Right lobe of liver (tissue), 6 donors: ENCODE results near the gene MIB1. TPM values are rescaled to one million over a fixed set of nuclear protein-coding genes. Genes with fewer than 3 reads are reported as not detected.

Source experiments
- ATAC-seq, 4 donors: fragments of 200-7000 bp; cut with Tn5 transposase; one replicate each; pipeline ENCODE4 v1.9.1; 2020; ENCODE audit warnings: mild to moderate bottlenecking in 4 of 4, moderate library complexity in 4 of 4
- DNase-seq, 3 donors: peaks; one replicate each; pipeline ENCODE4 v3.0.0-alpha.2; 2020
- H3K27ac ChIP-seq, 3 donors: fragments of 200-600 bp; one replicate each; pipeline ENCODE4 v1.8.0; 2022
- H3K27me3 ChIP-seq, 2 donors: fragments of 200-600 bp; one replicate each; pipeline ENCODE4 v1.8.0; 2022
- H3K36me3 ChIP-seq, 4 donors: fragments of 200-600 bp; sonication (generic) in 1 of 4; one replicate each; pipeline versions ENCODE4 v1.5.1 to v1.8.0; 2017 to 2022; ENCODE audit warnings: control low read depth in 1 of 4
- H3K4me1 ChIP-seq, 4 donors: fragments of 200-600 bp; sonication (generic) in 1 of 4; one replicate each; pipeline versions ENCODE4 v1.5.1 to v1.8.0; 2017 to 2022; ENCODE audit warnings: control low read depth in 1 of 4
- H3K4me3 ChIP-seq, 3 donors: fragments of 200-600 bp; one replicate each; pipeline ENCODE4 v1.8.0; 2022
- H3K9me3 ChIP-seq, 4 donors: fragments of 200-600 bp; sonication (generic) in 1 of 4; one replicate each; pipeline versions ENCODE4 v1.5.1 to v1.8.0; 2017 to 2022; ENCODE audit warnings: control low read depth in 1 of 4
- POLR2A ChIP-seq: fragments of 450-650 bp; IDR thresholded peaks from one replicate; pipeline ENCODE4 v1.6.1; 2017; ENCODE audit warnings: antibody characterized with exemption, mild to moderate bottlenecking
- WGBS: methylation state at CpG from one replicate; pipeline ENCODE4 v1.1.6; 2018; ENCODE audit warnings: low coverage, low lambda C conversion rate; ENCODE audit not compliant: insufficient coverage; ENCODE audit errors: missing lambda C conversion rate; 5-methylcytosine and 5-hydroxymethylcytosine counted together
- intact Hi-C, 2 donors: fragments of 100-400 bp; cut with DNase I; formaldehyde crosslinking; loops; one replicate each; pipeline versions ENCODE4 v1.11.2 to v1.14.1; 2022
- total RNA-seq, 6 experiments: library from RNA; depleted of rRNA in 2 of 6; stranded (reverse); fragments of >200 nt in 2 of 6; fragmentation: NEBNext Ultra II Directional in 3 of 6; extraction: Animal tissue kit (Norgen Biotek cat#: 25700) in 3 of 6; gene quantifications; one replicate each; pipeline versions ENCODE4 v1.1.0 to v1.2.4, GENCODE V29; 2016 to 2023
- TF ChIP-seq, protein P1 (sequence below), 4 donors: fragments of 200-600 bp in 3 of 4; fragments of 450-650 bp in 1 of 4; IDR thresholded peaks; one replicate each; pipeline versions ENCODE4 v1.5.1 to v1.8.0; 2016 to 2022; ENCODE audit warnings: antibody characterized with exemption in 4 of 4, mild to moderate bottlenecking in 2 of 4
- donor health status: DM: no; HTN: yes; CAD: no.
- donor health status: DM: no; HTN: no; CAD: no.
- donor health status: DM: no; HTN: no; CAD: no.
- donor health status: DM: no; HTN: yes; CAD: no.
- donor health status: DM: no; HTN: yes; CAD: no.

Gene MIB1
- total RNA-seq, 6 experiments from 2014 or later, result 10.6 to 17.1 (median 14.6) TPM

GRCh38 chr18:21858544-21858943 lies 118.0 kb downstream of the MIB1 start:
- no peaks in the 10 kb centered on the region for H3K27me3 ChIP-seq

DNA sequence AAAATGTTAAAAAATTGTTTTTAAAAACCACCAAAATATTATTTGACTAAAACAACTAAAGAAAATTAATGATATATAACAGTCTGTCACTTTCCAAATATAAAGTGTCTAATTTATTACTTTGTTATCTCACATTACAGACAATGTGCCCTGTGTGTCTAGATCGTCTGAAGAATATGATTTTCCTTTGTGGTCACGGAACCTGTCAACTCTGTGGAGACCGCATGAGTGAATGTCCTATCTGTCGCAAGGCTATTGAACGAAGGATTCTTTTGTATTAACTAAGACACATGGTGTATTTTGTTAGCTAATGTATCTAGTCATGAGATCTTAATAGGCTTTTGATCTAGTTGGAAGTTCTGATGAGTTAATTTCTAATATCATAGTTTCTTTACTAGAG lies 123.8 kb downstream of the MIB1 start:
- H3K36me3 ChIP-seq, result peaks cover 0 to 6% (median 0%) of the 10 kb centered on the region in 4 donors
- H3K4me1 ChIP-seq, result no peaks in the 10 kb centered on the region
- ATAC-seq (no peak), DNase-seq (no peak)
- intact Hi-C loops, result no loop called here
- H3K4me3 ChIP-seq, result no peak overlapping the region
- no peaks in the 10 kb centered on the region for H3K9me3 ChIP-seq
- WGBS, result 91% methylated on average over 5 of the region's 5 CpGs
- H3K27ac ChIP-seq, result no peak overlapping the region
- no peaks in the 10 kb centered on the region for H3K27me3 ChIP-seq
- TF ChIP-seq, protein P1, sequence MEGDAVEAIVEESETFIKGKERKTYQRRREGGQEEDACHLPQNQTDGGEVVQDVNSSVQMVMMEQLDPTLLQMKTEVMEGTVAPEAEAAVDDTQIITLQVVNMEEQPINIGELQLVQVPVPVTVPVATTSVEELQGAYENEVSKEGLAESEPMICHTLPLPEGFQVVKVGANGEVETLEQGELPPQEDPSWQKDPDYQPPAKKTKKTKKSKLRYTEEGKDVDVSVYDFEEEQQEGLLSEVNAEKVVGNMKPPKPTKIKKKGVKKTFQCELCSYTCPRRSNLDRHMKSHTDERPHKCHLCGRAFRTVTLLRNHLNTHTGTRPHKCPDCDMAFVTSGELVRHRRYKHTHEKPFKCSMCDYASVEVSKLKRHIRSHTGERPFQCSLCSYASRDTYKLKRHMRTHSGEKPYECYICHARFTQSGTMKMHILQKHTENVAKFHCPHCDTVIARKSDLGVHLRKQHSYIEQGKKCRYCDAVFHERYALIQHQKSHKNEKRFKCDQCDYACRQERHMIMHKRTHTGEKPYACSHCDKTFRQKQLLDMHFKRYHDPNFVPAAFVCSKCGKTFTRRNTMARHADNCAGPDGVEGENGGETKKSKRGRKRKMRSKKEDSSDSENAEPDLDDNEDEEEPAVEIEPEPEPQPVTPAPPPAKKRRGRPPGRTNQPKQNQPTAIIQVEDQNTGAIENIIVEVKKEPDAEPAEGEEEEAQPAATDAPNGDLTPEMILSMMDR (IDR thresholded peaks at IDR 0.05), result no peak
- TF ChIP-seq POLR2A, result no peak

More at GRCh38 chr18:21858544-21858943, 118.0 kb downstream of the MIB1 start:
- H3K4me3 ChIP-seq, result no peak overlapping the region
- TF ChIP-seq, protein P1 (IDR thresholded peaks at IDR 0.05), result no peak
- TF ChIP-seq POLR2A, result no peak
- ATAC-seq (no peak), DNase-seq (no peak)
- intact Hi-C loops, result no loop called here
- H3K27ac ChIP-seq, result no peak overlapping the region
- H3K4me1 ChIP-seq, result peaks cover 0 to 7% (median 0%) of the 10 kb centered on the region in 4 donors
- no peaks in the 10 kb centered on the region for H3K9me3 ChIP-seq
- WGBS, result 67% methylated on average over 1 of the region's 1 CpG
- peaks cover 0 to 18% (median 0%) of the 10 kb centered on the region in 4 donors for H3K36me3 ChIP-seq

GRCh38 chr18:21865043-21865442 lies 124.5 kb downstream of the MIB1 start:
- TF ChIP-seq POLR2A, result no peak
- TF ChIP-seq, protein P1 (IDR thresholded peaks at IDR 0.05), result no peak
- Histone ChIP-seq H3K4me1 (no peaks in the 10 kb centered on the region), H3K27ac (no peak overlapping the region), H3K27me3 (no peaks in the 10 kb centered on the region), H3K9me3 (no peaks in the 10 kb centered on the region), H3K4me3 (no peak overlapping the region), H3K36me3 (peaks cover 0 to 6% (median 0%) of the 10 kb centered on the region in 4 donors)
- 81% methylated on average over 2 of the region's 2 CpGs for WGBS
- DNase-seq (no peak), ATAC-seq (no peak)
- intact Hi-C loops, result no loop called here

- Histone ChIP-seq H3K27ac (no peak overlapping the region), H3K9me3 (no peaks in the 10 kb centered on the region), H3K36me3 (no peaks in the 10 kb centered on the region), H3K27me3 (no peaks in the 10 kb centered on the region), H3K4me1 (no peaks in the 10 kb centered on the region), H3K4me3 (no peak overlapping the region)
- intact Hi-C loops, result no loop called here
- ATAC-seq, result no peak
- DNase-seq, result no peak
- TF ChIP-seq, protein P1 (IDR thresholded peaks at IDR 0.05), result no peak
- no peak for TF ChIP-seq POLR2A
- WGBS, result 91% methylated on average over 4 of the region's 4 CpGs
Measured at GRCh38 chr18:21868770-21869169, 128.2 kb downstream of the MIB1 start.

GRCh38 chr18:21889570-21889969 lies 149.0 kb downstream of the MIB1 start:
- TF ChIP-seq, protein P1 (IDR thresholded peaks at IDR 0.05), result no peak
- no peak for TF ChIP-seq POLR2A
- DNase-seq (no peak), ATAC-seq (no peak)
- Histone ChIP-seq H3K36me3 (no peaks in the 10 kb centered on the region), H3K4me1 (peaks cover 0 to 8% (median 3%) of the 10 kb centered on the region in 4 donors), H3K27ac (no peak overlapping the region), H3K4me3 (no peak overlapping the region), H3K27me3 (no peaks in the 10 kb centered on the region), H3K9me3 (no peaks in the 10 kb centered on the region)
- 40% methylated on average over 1 of the region's 1 CpG for WGBS
- intact Hi-C loops, result no loop called here
